HCT116 (cell line): ENCODE measurements around the gene TRAK1. TPM values are rescaled to one million over a fixed set of nuclear protein-coding genes. Genes with fewer than 3 reads are reported as not detected.

Source experiments
- ATAC-seq: fragments of 200-7000 bp; cut with Tn5 transposase; 2 replicates; pipeline ENCODE4 v1.9.1; 2020; ENCODE audit warnings: mild to moderate bottlenecking, moderate library complexity
- BruUV-seq: library from RNA; stranded (reverse); fragments of 400-500 nt; replicated peaks from 2 replicates; lab custom pipeline; 2021; lab: Mats Ljungman, UMichigan
- CTCF ChIA-PET: fragments of 300-600 bp; sonication (Branson Sonifier 250); formaldehyde crosslinking; loops from one replicate; lab custom pipeline; 2021; ENCODE audit warnings: antibody characterized with exemption; lab: Charles Lee
- POLR2A ChIA-PET: fragments of 300-600, 350-600 bp; sonication (Branson Sonifier 250); formaldehyde crosslinking; loops from one replicate; lab custom pipeline; 2021; ENCODE audit warnings: antibody characterized with exemption; lab: Charles Lee
- RAD21 ChIA-PET, 2 experiments: fragments of 300-600 bp; sonication (Branson Sonifier 250); formaldehyde crosslinking; loops; one replicate each; lab custom pipeline; 2023; ENCODE audit warnings: low total read pairs in 2 of 2; ENCODE audit not compliant: uncharacterized antibody in 2 of 2, unreplicated experiment in 2 of 2, low non-redundant PET in 1 of 2; lab: Charles Lee
- DNase-seq: peaks from one replicate; pipeline ENCODE4 v3.0.0-alpha.2; 2010; ENCODE audit warnings: low read depth, low spot score
- H2AFZ ChIP-seq: fragments of 200-600 bp; shearing (Covaris generic), sonication (generic); 2 replicates; pipeline ENCODE4 v1.6.1; 2017; ENCODE audit warnings: low read depth, mixed run types, mixed read lengths, antibody characterized with exemption, low read length; ENCODE audit not compliant: poor library complexity, severe bottlenecking
- H3K27ac ChIP-seq: 2 replicates; pipeline ENCODE4 v1.5.1; 2012; ENCODE audit warnings: low read depth, low read length
- H3K27me3 ChIP-seq: fragments of 200-600 bp; sonication (generic); 2 replicates; pipeline ENCODE4 v1.6.1; 2016; ENCODE audit warnings: mixed run types, low read length, mixed read lengths; ENCODE audit not compliant: insufficient read depth
- H3K36me3 ChIP-seq, 2 experiments: fragments of 200-500 bp in 1 of 2; fragments of 200-600 bp in 1 of 2; sonication (Bioruptor generic) in 1 of 2; sonication (generic) in 1 of 2; 2 replicates each; pipeline versions ENCODE4 v1.5.1 to v1.6.1; 2014 to 2016; ENCODE audit warnings: low read length in 2 of 2, inconsistent platforms in 1 of 2, mixed read lengths in 1 of 2, mixed run types in 1 of 2; ENCODE audit not compliant: insufficient read depth in 2 of 2, control insufficient read depth in 1 of 2
- H3K4me1 ChIP-seq, 2 experiments: fragments of 200-600 bp in 1 of 2; sonication (generic) in 1 of 2; 2 replicates each; pipeline versions ENCODE4 v1.5.1 to v1.6.1; 2012 to 2017; ENCODE audit warnings: low read length in 2 of 2, inconsistent platforms in 1 of 2, mild to moderate bottlenecking in 1 of 2, mixed read lengths in 1 of 2, mixed run types in 1 of 2, moderate library complexity in 1 of 2; ENCODE audit not compliant: insufficient read depth in 2 of 2, control insufficient read depth in 1 of 2
- H3K4me2 ChIP-seq: fragments of 200-600 bp; sonication (generic); 2 replicates; pipeline ENCODE4 v1.6.1; 2017; ENCODE audit warnings: mixed run types, low read length, mixed read lengths
- H3K4me3 ChIP-seq, 2 experiments: fragments of 200-600 bp in 1 of 2; sonication (generic) in 1 of 2; replicated peaks in 1 of 2; 2 replicates each; pipeline ENCODE4 v1.5.1; 2011 to 2016; ENCODE audit warnings: low read length in 2 of 2, control low read depth in 1 of 2, low read depth in 1 of 2, mild to moderate bottlenecking in 1 of 2, mixed read lengths in 1 of 2, mixed run types in 1 of 2
- H3K79me2 ChIP-seq: fragments of 200-600 bp; sonication (generic); 2 replicates; pipeline ENCODE4 v1.6.1; 2017; ENCODE audit warnings: mild to moderate bottlenecking, mixed run types, low read length, moderate library complexity, mixed read lengths; ENCODE audit not compliant: insufficient read depth
- H3K9ac ChIP-seq: fragments of 200-600 bp; sonication (generic); 2 replicates; pipeline ENCODE4 v1.6.1; 2016; ENCODE audit warnings: low read length, mixed read lengths
- H3K9me2 ChIP-seq: fragments of 200-600 bp; sonication (generic), shearing (Covaris generic); 2 replicates; pipeline ENCODE4 v1.6.1; 2017; ENCODE audit warnings: mixed run types, mild to moderate bottlenecking, moderate library complexity; ENCODE audit not compliant: insufficient read depth
- H3K9me3 ChIP-seq, 2 experiments: fragments of 200-500 bp in 1 of 2; fragments of 200-600 bp in 1 of 2; sonication (Bioruptor generic) in 1 of 2; sonication (generic) in 1 of 2; 2 replicates each; pipeline ENCODE4 v1.6.1; 2014 to 2017; ENCODE audit warnings: low read length in 2 of 2, mixed read lengths in 2 of 2, inconsistent platforms in 1 of 2, low read depth in 1 of 2, mild to moderate bottlenecking in 1 of 2, mixed run types in 1 of 2, moderate library complexity in 1 of 2; ENCODE audit not compliant: control insufficient read depth in 1 of 2, insufficient read depth in 1 of 2
- H4K20me1 ChIP-seq: fragments of 200-600 bp; sonication (generic), shearing (Covaris generic); 2 replicates; pipeline ENCODE4 v1.6.1; 2017; ENCODE audit warnings: mixed run types, mild to moderate bottlenecking, moderate library complexity; ENCODE audit not compliant: insufficient read depth
- EGR1 ChIP-seq: IDR thresholded peaks from 2 replicates; pipeline ENCODE4 v1.6.1; 2012; ENCODE audit warnings: low read depth
- ELF1 ChIP-seq: IDR thresholded peaks from 2 replicates; pipeline ENCODE4 v1.6.1; 2012; ENCODE audit warnings: low read depth, borderline replicate concordance
- EZH2phosphoT487 ChIP-seq: fragments of 200-600 bp; IDR thresholded peaks from 2 replicates; pipeline ENCODE4 v1.6.1; 2018; ENCODE audit warnings: antibody characterized with exemption, borderline replicate concordance
- POLR2A ChIP-seq: IDR thresholded peaks from 2 replicates; pipeline ENCODE4 v1.7.0; 2011; ENCODE audit warnings: borderline replicate concordance; ENCODE audit not compliant: insufficient read depth, insufficient read length; ENCODE audit errors: extremely low read depth
- TCF7L2 ChIP-seq: IDR thresholded peaks from 2 replicates; pipeline ENCODE4 v1.7.0; 2011; ENCODE audit warnings: borderline replicate concordance, inconsistent platforms; ENCODE audit not compliant: insufficient read depth, insufficient read length; ENCODE audit errors: extremely low read depth
- YY1 ChIP-seq: IDR thresholded peaks from 2 replicates; pipeline ENCODE4 v1.6.1; 2011; ENCODE audit warnings: low read length, low read depth, moderate library complexity, mild to moderate bottlenecking; ENCODE audit not compliant: insufficient replicate concordance; ENCODE audit errors: extremely low read depth
- ZFX ChIP-seq: fragments of 450-650 bp; IDR thresholded peaks from 2 replicates; pipeline ENCODE4 v1.6.1; 2017
- ZNF274 ChIP-seq: fragments of 200-500 bp; sonication (Bioruptor generic); IDR thresholded peaks from 2 replicates; pipeline ENCODE4 v1.6.1; 2014; ENCODE audit warnings: mild to moderate bottlenecking, low read depth, low read length, inconsistent platforms
- intact Hi-C: fragments of 100-400 bp; cut with micrococcal nuclease; formaldehyde crosslinking; loops from 2 replicates; pipeline ENCODE4 v1.10.0; 2022
- total RNA-seq: library from RNA; stranded (reverse); gene quantifications from one replicate; pipeline ENCODE4 v1.2.1, GENCODE V29; 2021; ENCODE audit not compliant: unreplicated experiment
- TF ChIP-seq, protein P1 (sequence below): IDR thresholded peaks from 2 replicates; pipeline ENCODE4 v1.6.1; 2011; ENCODE audit warnings: mild to moderate bottlenecking, low read length, moderate library complexity; ENCODE audit not compliant: insufficient replicate concordance; ENCODE audit errors: extremely low read depth
- TF ChIP-seq, protein P2 (sequence below): IDR thresholded peaks from 2 replicates; pipeline ENCODE4 v1.6.1; 2012

TRAK1 gene
- total RNA-seq, 1 experiment from 2014 or later = 25.9 TPM

DNA sequence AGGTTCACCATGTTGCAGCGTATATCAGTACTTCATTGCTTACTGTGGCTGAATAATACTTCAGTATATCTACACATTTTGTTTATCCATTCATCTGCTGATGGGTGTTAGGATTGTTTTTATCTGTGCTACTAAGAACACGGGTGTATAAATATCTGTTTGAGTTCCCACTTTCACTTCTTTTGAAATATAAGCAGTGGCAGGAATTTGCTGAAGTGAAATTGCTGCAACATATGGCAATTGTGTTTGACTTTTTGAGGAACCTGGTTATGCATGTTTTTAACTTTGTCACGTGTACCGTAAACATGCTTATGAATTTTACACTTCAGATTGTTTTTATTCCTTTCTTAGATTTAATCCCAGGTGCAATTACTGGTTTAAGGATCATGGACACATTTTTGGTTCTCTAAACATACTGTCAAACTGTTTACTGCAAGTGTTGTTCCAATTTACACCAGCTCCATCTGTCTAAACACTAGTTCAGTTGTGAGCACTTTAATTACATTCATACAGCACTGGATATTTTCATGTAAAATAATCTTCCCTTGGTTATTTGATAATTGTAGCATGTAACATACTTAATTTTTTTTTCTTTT, 23.1 kb downstream of the TRAK1 start:
- ATAC-seq (no peak), DNase-seq (no peak)
- no TSS peak for BruUV-seq
- ChIA-PET RAD21 (no interaction called here), POLR2A (interaction anchor here (0.6 kb wide), 1 partner anchor 71 kb away, joined by 3 read pairs; no protein-coding TSS in a partner anchor), CTCF (no interaction called here)
- Histone ChIP-seq H3K9me3 (no peaks in the 10 kb centered on the region), H3K27ac (no peak overlapping the region), H3K9me2 (no peaks in the 10 kb centered on the region), H3K4me2 (no peak overlapping the region), H3K36me3 (no peaks in the 10 kb centered on the region), H3K9ac (no peak overlapping the region), H3K79me2 (0 out of 2 replicates have a peak, but pooled peaks cover 5% of the 10 kb centered on the region), H3K27me3 (no peaks in the 10 kb centered on the region), H2AFZ (no peak overlapping the region), H3K4me1 (peaks cover 34 to 35% of the 10 kb centered on the region in 2 experiments), H3K4me3 (no peak overlapping the region), H4K20me1 (no peaks in the 10 kb centered on the region)
- TF ChIP-seq TCF7L2 (no peak), POLR2A (no peak), ELF1 (no peak), EGR1 (no peak), EZH2phosphoT487 (no peak), YY1 (no peak), ZNF274 (no peak), ZFX (no peak)
- TF ChIP-seq, protein P1, sequence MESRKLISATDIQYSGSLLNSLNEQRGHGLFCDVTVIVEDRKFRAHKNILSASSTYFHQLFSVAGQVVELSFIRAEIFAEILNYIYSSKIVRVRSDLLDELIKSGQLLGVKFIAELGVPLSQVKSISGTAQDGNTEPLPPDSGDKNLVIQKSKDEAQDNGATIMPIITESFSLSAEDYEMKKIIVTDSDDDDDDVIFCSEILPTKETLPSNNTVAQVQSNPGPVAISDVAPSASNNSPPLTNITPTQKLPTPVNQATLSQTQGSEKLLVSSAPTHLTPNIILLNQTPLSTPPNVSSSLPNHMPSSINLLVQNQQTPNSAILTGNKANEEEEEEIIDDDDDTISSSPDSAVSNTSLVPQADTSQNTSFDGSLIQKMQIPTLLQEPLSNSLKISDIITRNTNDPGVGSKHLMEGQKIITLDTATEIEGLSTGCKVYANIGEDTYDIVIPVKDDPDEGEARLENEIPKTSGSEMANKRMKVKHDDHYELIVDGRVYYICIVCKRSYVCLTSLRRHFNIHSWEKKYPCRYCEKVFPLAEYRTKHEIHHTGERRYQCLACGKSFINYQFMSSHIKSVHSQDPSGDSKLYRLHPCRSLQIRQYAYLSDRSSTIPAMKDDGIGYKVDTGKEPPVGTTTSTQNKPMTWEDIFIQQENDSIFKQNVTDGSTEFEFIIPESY = no peak
- TF ChIP-seq, protein P2, sequence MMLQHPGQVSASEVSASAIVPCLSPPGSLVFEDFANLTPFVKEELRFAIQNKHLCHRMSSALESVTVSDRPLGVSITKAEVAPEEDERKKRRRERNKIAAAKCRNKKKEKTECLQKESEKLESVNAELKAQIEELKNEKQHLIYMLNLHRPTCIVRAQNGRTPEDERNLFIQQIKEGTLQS = no peak
- intact Hi-C loops = no loop called here
